NCI-H2227 (cell line): ENCODE data around the gene AGBL4.

Experiments used
- DNase-seq: peaks from one replicate; lab custom pipeline; 2025; ENCODE audit not compliant: unreplicated experiment; lab: John Stamatoyannopoulos, UW

AGBL4 gene

GRCh38 chr1:49723662-49724061 lies 300.1 kb downstream of the AGBL4 start:
- DNase-seq: no peak

- no peak for DNase-seq
These were observed 329.4 kb downstream of the AGBL4 start for GRCh38 chr1:49694251-49694827.

GRCh38 chr1:49686107-49686506 lies 337.6 kb downstream of the AGBL4 start:
- no peak for DNase-seq

- no peak for DNase-seq
These were observed 346.0 kb downstream of the AGBL4 start for GRCh38 chr1:49677706-49678105.

GRCh38 chr1:49651136-49651535 lies 372.6 kb downstream of the AGBL4 start:
- DNase-seq: no peak

- DNase-seq: no peak
These were observed 393.6 kb downstream of the AGBL4 start for GRCh38 chr1:49630156-49630555.

- no peak for DNase-seq
These were observed 396.0 kb downstream of the AGBL4 start for GRCh38 chr1:49627781-49628180.

GRCh38 chr1:49626472-49626871 lies 397.3 kb downstream of the AGBL4 start:
- no peak for DNase-seq

GRCh38 chr1:49622877-49623276 lies 400.9 kb downstream of the AGBL4 start:
- DNase-seq: no peak

- DNase-seq: no peak
These were observed 417.7 kb downstream of the AGBL4 start for GRCh38 chr1:49606082-49606481.

- DNase-seq: no peak
These were observed 426.3 kb downstream of the AGBL4 start for GRCh38 chr1:49597436-49597835.

GRCh38 chr1:49576327-49576901 lies 447.3 kb downstream of the AGBL4 start:
- no peak for DNase-seq

- no peak for DNase-seq
These were observed 467.0 kb downstream of the AGBL4 start for GRCh38 chr1:49556676-49557234.

- DNase-seq: no peak
These were observed 471.7 kb downstream of the AGBL4 start for GRCh38 chr1:49552101-49552500.

GRCh38 chr1:49544615-49545014 lies 479.1 kb downstream of the AGBL4 start:
- DNase-seq: no peak

- DNase-seq: no peak
These were observed 482.5 kb downstream of the AGBL4 start for GRCh38 chr1:49541096-49541752.

- no peak for DNase-seq
These were observed 496.0 kb downstream of the AGBL4 start for GRCh38 chr1:49527606-49528305.

GRCh38 chr1:49526672-49527071 lies 497.1 kb downstream of the AGBL4 start:
- DNase-seq: no peak

- DNase-seq: no peak
These were observed 500.0 kb downstream of the AGBL4 start for GRCh38 chr1:49523764-49524163.

GRCh38 chr1:49466961-49467360 lies 556.8 kb downstream of the AGBL4 start:
- no peak for DNase-seq

- no peak for DNase-seq
These were observed 558.1 kb downstream of the AGBL4 start for GRCh38 chr1:49465486-49466185.
